Adipose tissue (tissue), 3 donors: ENCODE results near the gene RGPD8. TPM values are rescaled to one million over a fixed set of nuclear protein-coding genes. Genes with fewer than 3 reads are reported as not detected.

Source experiments
- H3K27ac ChIP-seq: one replicate; pipeline ENCODE4 v1.5.1; 2013; ENCODE audit warnings: low read depth, low read length
- WGBS, 3 donors: extraction: QIAGEN DNeasy Blood & Tissue Kit; methylation state at CpG; one replicate each; pipeline ENCODE4 v1.1.7; 2013; 5-methylcytosine and 5-hydroxymethylcytosine counted together
- polyA plus RNA-seq, 3 donors: library from polyadenylated mRNA; stranded (reverse); fragments of 200-250 nt; gene quantifications; one replicate each; pipeline ENCODE4 v1.2.3, GENCODE V29; 2013
- donor health status: healthy with polysubstance abuse.
- donor health status: Bipolar disorder and iron deficiency.
- donor health status: healthy.

RGPD8 gene
- polyA plus RNA-seq, 3 donors, result 0.65 to 2.2 (median 1.6) TPM

- H3K27ac ChIP-seq, result no peak overlapping the region
- 31 to 92% (median 34%) methylated on average over 1 of the region's 1 CpG for WGBS, 3 donors
Measured at GRCh38 chr2:112343827-112344585, 89.4 kb downstream of the RGPD8 start.

- 60 to 84% (median 78%) methylated on average over 2 of the region's 2 CpGs for WGBS, 3 donors
- H3K27ac ChIP-seq, result no peak overlapping the region
Measured at GRCh38 chr2:112342067-112342550, 91.3 kb downstream of the RGPD8 start.

- WGBS, 3 donors, result 85 to 86% (median 86%) methylated on average over 9 of the region's 9 CpGs
- no peak overlapping the region for H3K27ac ChIP-seq
Measured at GRCh38 chr2:112340475-112341267, 92.8 kb downstream of the RGPD8 start.

- no peak overlapping the region for H3K27ac ChIP-seq
- WGBS, 3 donors, result 31 to 66% (median 61%) methylated on average over 2 of the region's 2 CpGs
Measured at GRCh38 chr2:112339986-112340385, 93.5 kb downstream of the RGPD8 start.

GRCh38 chr2:112335600-112335999 lies 97.8 kb downstream of the RGPD8 start:
- H3K27ac ChIP-seq, result no peak overlapping the region
- 61 to 89% (median 78%) methylated on average over 1 of the region's 1 CpG for WGBS, 3 donors

- WGBS, 3 donors, result 54 to 81% (median 76%) methylated on average over 5 of the region's 5 CpGs
- no peak overlapping the region for H3K27ac ChIP-seq
Measured at GRCh38 chr2:112332123-112332696, 101.2 kb downstream of the RGPD8 start.

- WGBS, 3 donors, result 86 to 98% (median 97%) methylated on average over 3 of the region's 3 CpGs
- H3K27ac ChIP-seq, result no peak overlapping the region
Measured at GRCh38 chr2:112322919-112323318, 110.5 kb downstream of the RGPD8 start.

GRCh38 chr2:112321375-112322320 lies 111.8 kb downstream of the RGPD8 start:
- H3K27ac ChIP-seq, result no peak overlapping the region
- 83 to 95% (median 91%) methylated on average over 3 of the region's 3 CpGs for WGBS, 3 donors

Other genes starting within 250 kb of the RGPD8 start
- 1 to 10 TPM; 2.9 to 6.3 (median 4.4) TPM for gene ZC3H8, start 178.6 kb downstream of the RGPD8 start, polyA plus RNA-seq
- gene ZC3H6, start 158.0 kb downstream of the RGPD8 start, polyA plus RNA-seq, result 1 to 10 TPM in 2 of 3 donors, under 1 TPM in 1; 1.00 to 5.3 (median 1.5) TPM
- gene TTL, start 48.5 kb upstream of the RGPD8 start, polyA plus RNA-seq, result 10 to 100 TPM in 1 of 3 donors, 1 to 10 TPM in 2; 3.7 to 10.8 (median 9.9) TPM
- gene POLR1B, start 108.8 kb upstream of the RGPD8 start, polyA plus RNA-seq, result 1 to 10 TPM; 3.1 to 7.6 (median 4.4) TPM
- 10 to 100 TPM; 37.1 to 50.0 (median 42.3) TPM for gene CHCHD5, start 151.0 kb upstream of the RGPD8 start, polyA plus RNA-seq
- 10 to 100 TPM; 19.5 to 33.7 (median 31.3) TPM for gene SLC20A1, start 212.3 kb upstream of the RGPD8 start, polyA plus RNA-seq